Measurements from ENCODE around the gene CCDC141.

The CCDC141 gene

DNA sequence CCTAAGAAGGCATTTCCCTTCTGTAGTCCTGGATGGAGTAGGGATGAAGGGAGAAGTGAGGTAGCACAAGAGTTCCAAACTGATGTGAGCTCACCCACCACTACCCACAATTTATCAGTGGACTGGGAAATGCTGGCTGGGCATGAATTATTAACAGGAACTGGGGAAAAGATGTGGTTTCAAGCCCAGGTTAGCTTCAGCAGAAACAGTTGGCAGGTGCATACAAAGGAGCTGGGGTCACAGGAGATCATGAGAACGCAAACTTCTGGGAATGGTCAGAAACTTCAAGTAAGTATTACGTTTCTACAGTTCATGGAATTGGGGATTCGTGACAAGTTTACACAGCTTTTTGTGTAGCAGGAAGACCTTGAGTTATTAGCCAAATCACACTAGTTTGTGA, 5.4 kb downstream of the CCDC141 start:
- H3K4me3 ChIP-seq (ENCODE audit: low read length in 2 of 2), result peak overlapping the region in 1 of 2 donors; percentile 28
- no peaks in the 10 kb centered on the region for H3K4me1 ChIP-seq (ENCODE audit: control insufficient read depth in 2 of 2, insufficient read depth in 2 of 2, low read length in 2 of 2)
- no peaks in the 10 kb centered on the region for H3K36me3 ChIP-seq (ENCODE audit: control insufficient read depth in 2 of 2, insufficient read depth in 2 of 2, low read length in 2 of 2)
- no peak overlapping the region for H3K27ac ChIP-seq (ENCODE audit: low read depth in 2 of 2, low read length in 2 of 2)
- no peak overlapping the region for H3K9ac ChIP-seq (ENCODE audit: low read depth in 1 of 2, low read length in 2 of 2)
- no peaks in the 10 kb centered on the region for H3K9me3 ChIP-seq (ENCODE audit: control insufficient read depth in 2 of 2, low read length in 2 of 2)
- H3K27me3 ChIP-seq (ENCODE audit: control insufficient read depth in 2 of 2, insufficient read depth in 2 of 2, low read length in 2 of 2), result no peaks in the 10 kb centered on the region

DNA sequence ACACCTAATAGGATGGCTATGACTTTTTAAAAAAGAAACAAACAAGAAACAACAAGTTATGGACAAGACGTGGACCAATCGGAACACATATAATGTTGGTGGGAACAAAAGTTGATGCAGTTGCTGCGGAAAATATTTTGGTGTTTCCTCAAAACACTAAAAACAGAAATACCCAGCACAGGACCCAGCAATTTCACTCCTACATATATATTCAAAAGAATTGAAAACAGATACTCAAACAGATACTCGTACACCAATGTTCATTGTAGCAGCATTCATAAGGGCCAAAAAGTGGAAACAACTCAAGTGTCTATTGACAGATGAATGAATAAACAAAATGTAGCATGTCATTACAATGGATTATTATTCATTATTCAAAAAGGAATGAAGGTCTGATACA, 12.1 kb downstream of the CCDC141 start:
- no peak overlapping the region for H3K27ac ChIP-seq (ENCODE audit: low read depth in 2 of 2, low read length in 2 of 2)
- no peaks in the 10 kb centered on the region for H3K27me3 ChIP-seq (ENCODE audit: control insufficient read depth in 2 of 2, insufficient read depth in 2 of 2, low read length in 2 of 2)
- no peaks in the 10 kb centered on the region for H3K36me3 ChIP-seq (ENCODE audit: control insufficient read depth in 2 of 2, insufficient read depth in 2 of 2, low read length in 2 of 2)
- H3K4me1 ChIP-seq (ENCODE audit: control insufficient read depth in 2 of 2, insufficient read depth in 2 of 2, low read length in 2 of 2), result no peaks in the 10 kb centered on the region
- no peak overlapping the region for H3K4me3 ChIP-seq (ENCODE audit: low read length in 2 of 2)
- no peaks in the 10 kb centered on the region for H3K9me3 ChIP-seq (ENCODE audit: control insufficient read depth in 2 of 2, low read length in 2 of 2)
- no peak overlapping the region for H3K9ac ChIP-seq (ENCODE audit: low read depth in 1 of 2, low read length in 2 of 2)

DNA sequence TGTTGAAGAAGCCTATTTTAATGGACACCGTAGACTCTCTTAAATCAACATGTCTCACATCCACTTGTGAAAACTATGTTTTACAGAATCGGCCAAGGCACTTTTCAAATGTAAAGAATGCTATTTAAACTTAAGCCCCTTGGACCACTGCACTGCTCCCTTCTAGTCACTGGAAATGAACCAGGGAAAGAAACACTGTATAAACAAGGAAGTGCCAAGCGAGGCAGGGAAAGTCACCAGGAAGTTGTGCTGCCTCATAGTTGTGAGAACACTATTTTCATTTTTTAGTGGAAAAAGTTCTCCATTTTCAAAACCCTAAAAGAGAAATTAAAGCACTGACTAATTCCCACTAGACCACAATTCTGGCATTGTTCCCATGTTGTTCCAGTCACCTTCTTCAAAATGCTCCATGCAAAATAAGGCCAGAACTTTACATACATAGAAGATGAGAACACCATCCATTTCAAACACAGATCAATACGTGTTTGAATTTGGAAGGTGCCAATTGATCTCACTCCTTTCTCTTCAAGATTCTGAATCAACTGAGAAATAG, 13.5 kb downstream of the CCDC141 start:
- Histone ChIP-seq H3K9me3 (ENCODE audit: control insufficient read depth in 2 of 2, low read length in 2 of 2) (no peaks in the 10 kb centered on the region), H3K27me3 (ENCODE audit: control insufficient read depth in 2 of 2, insufficient read depth in 2 of 2, low read length in 2 of 2) (no peaks in the 10 kb centered on the region), H3K4me1 (ENCODE audit: control insufficient read depth in 2 of 2, insufficient read depth in 2 of 2, low read length in 2 of 2) (no peaks in the 10 kb centered on the region), H3K4me3 (ENCODE audit: low read length in 2 of 2) (no peak overlapping the region), H3K9ac (ENCODE audit: low read depth in 1 of 2, low read length in 2 of 2) (no peak overlapping the region), H3K27ac (ENCODE audit: low read depth in 2 of 2, low read length in 2 of 2) (no peak overlapping the region), H3K36me3 (ENCODE audit: control insufficient read depth in 2 of 2, insufficient read depth in 2 of 2, low read length in 2 of 2) (no peaks in the 10 kb centered on the region)

DNA sequence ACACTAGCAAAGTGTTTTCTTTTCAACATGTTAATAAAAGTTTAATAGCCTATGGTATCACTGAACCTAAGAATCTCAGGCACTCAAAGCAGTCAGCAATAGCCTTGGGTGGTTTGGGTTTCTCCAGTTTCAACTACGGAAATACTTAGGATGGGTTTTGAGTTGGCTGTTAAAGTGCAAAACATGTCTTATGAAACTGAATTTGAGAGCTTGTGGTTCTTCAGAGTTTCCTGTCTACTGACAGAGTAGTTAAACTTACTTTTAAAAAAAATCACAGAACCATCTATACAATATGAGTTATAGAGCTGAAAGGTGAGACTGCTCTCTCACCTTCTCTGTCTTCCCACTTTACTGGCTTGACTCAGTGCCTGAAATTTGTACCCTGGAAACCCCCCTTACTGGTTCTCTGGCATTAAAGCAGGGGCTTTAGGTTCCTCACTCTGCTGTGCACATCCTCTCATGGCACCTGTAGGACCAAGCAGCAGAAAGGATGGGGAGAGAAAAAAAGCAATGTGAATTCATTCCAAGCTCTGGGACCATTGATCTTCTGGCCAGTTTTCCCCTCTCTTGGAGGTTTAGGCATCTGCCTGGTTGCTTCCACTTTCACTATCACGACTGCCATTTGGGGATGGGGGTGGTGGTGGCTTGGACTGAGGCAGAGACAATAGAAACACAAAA, 18.1 kb downstream of the CCDC141 start:
- Histone ChIP-seq H3K4me1 (ENCODE audit: control insufficient read depth in 2 of 2, insufficient read depth in 2 of 2, low read length in 2 of 2) (no peaks in the 10 kb centered on the region), H3K27ac (ENCODE audit: low read depth in 2 of 2, low read length in 2 of 2) (peak overlapping the region in 1 of 2 donors; percentile 26), H3K27me3 (ENCODE audit: control insufficient read depth in 2 of 2, insufficient read depth in 2 of 2, low read length in 2 of 2) (no peaks in the 10 kb centered on the region), H3K36me3 (ENCODE audit: control insufficient read depth in 2 of 2, insufficient read depth in 2 of 2, low read length in 2 of 2) (no peaks in the 10 kb centered on the region), H3K9me3 (ENCODE audit: control insufficient read depth in 2 of 2, low read length in 2 of 2) (no peaks in the 10 kb centered on the region), H3K9ac (ENCODE audit: low read depth in 1 of 2, low read length in 2 of 2) (no peak overlapping the region), H3K4me3 (ENCODE audit: low read length in 2 of 2) (peak overlapping the region in 1 of 2 donors; percentile 39)

DNA sequence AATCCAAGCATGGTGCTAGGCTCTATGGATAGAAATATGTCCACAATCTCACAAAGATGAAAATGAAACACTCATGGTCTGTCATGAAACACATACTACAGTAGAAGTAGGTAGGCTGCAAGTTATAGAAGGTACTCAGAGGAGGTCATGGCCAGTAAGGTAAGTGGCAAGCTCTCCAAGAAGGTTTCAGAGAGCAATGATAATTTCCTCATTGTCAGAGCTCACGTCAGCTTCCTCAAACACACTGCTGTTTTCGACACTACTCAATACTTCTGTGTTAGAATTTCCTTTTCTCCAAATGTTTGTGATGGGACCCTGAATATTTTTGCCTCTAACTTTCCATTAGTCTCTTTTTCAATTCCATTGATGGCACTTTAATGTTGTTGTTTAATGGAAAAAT, 25.5 kb downstream of the CCDC141 start:
- no peaks in the 10 kb centered on the region for H3K27me3 ChIP-seq (ENCODE audit: control insufficient read depth in 2 of 2, insufficient read depth in 2 of 2, low read length in 2 of 2)
- H3K9me3 ChIP-seq (ENCODE audit: control insufficient read depth in 2 of 2, low read length in 2 of 2), result no peaks in the 10 kb centered on the region
- H3K36me3 ChIP-seq (ENCODE audit: control insufficient read depth in 2 of 2, insufficient read depth in 2 of 2, low read length in 2 of 2), result no peaks in the 10 kb centered on the region
- no peak overlapping the region for H3K4me3 ChIP-seq (ENCODE audit: low read length in 2 of 2)
- H3K27ac ChIP-seq (ENCODE audit: low read depth in 2 of 2, low read length in 2 of 2), result no peak overlapping the region
- no peak overlapping the region for H3K9ac ChIP-seq (ENCODE audit: low read depth in 1 of 2, low read length in 2 of 2)
- H3K4me1 ChIP-seq (ENCODE audit: control insufficient read depth in 2 of 2, insufficient read depth in 2 of 2, low read length in 2 of 2), result no peaks in the 10 kb centered on the region

DNA sequence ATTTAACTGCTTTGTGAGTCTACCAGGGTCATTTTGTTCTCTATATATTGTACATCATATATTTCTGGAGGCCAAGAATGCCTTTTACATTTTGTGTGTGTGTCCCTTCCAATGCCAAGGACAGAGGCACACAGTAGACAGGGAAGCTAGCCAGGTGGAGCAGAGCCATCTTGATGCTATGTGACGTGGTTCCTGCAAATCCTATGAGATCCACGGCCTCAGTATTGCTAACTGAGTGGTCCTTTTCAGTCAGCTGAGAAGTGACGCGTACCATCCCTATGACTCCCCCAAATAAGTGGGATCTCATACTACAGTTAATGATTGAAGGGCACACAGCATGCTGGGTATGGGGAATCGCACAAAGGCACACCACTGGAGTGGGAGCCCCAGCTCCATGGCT, 27.3 kb downstream of the CCDC141 start:
- H3K9ac ChIP-seq (ENCODE audit: low read depth in 1 of 2, low read length in 2 of 2), result no peak overlapping the region
- no peaks in the 10 kb centered on the region for H3K4me1 ChIP-seq (ENCODE audit: control insufficient read depth in 2 of 2, insufficient read depth in 2 of 2, low read length in 2 of 2)
- no peaks in the 10 kb centered on the region for H3K9me3 ChIP-seq (ENCODE audit: control insufficient read depth in 2 of 2, low read length in 2 of 2)
- H3K36me3 ChIP-seq (ENCODE audit: control insufficient read depth in 2 of 2, insufficient read depth in 2 of 2, low read length in 2 of 2), result no peaks in the 10 kb centered on the region
- no peak overlapping the region for H3K27ac ChIP-seq (ENCODE audit: low read depth in 2 of 2, low read length in 2 of 2)
- H3K4me3 ChIP-seq (ENCODE audit: low read length in 2 of 2), result no peak overlapping the region
- no peaks in the 10 kb centered on the region for H3K27me3 ChIP-seq (ENCODE audit: control insufficient read depth in 2 of 2, insufficient read depth in 2 of 2, low read length in 2 of 2)

DNA sequence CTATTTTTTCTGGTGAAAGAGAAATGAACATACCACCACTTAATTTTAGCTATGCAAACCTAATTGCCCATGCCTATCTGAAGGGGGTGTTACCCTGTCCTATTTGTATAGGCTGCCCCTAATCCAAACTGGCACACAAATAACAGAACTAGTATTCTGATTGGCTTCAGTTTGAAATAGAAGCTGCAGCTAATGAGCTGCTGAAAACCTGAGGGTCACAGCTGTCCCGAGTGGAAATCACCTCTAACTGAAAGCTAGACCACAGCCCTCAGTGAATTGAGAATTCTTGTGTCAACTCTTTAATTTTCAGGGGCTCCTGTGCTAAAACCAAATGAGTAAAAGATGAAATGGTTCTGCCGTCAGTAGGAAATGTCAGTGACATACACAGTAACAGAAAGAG, 28.7 kb downstream of the CCDC141 start:
- H3K27ac ChIP-seq (ENCODE audit: low read depth in 2 of 2, low read length in 2 of 2), result no peak overlapping the region

DNA sequence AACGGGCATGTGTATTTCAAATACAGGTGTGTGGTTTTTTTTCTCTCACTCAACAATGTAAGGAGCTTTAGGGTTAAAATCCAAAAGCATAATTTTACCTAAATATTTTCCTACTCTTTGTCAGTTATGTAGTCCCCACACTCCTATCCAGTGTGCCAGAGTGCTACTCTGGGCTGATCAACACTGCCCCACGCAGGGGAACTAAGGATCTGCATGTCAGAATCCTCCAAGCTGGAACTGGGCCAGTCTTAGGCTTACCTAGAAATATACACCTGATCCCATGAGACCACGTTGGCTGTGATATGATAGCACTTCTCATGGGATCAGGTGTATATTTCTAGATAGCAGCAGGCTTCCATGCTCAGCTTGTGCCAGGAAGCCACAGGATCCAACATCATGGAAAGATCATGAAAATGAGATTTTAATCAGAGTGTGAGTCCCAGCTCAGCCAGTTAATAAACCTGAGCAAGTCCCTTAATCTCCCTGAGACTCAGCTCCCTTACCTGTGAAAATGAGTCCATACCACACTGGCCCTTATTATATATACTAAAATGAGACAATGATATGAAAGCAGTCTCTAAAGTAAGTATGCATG, 29.7 kb downstream of the CCDC141 start:
- Histone ChIP-seq H3K9me3 (ENCODE audit: control insufficient read depth in 2 of 2, low read length in 2 of 2) (no peaks in the 10 kb centered on the region), H3K4me1 (ENCODE audit: control insufficient read depth in 2 of 2, insufficient read depth in 2 of 2, low read length in 2 of 2) (no peaks in the 10 kb centered on the region), H3K4me3 (ENCODE audit: low read length in 2 of 2) (no peak overlapping the region), H3K27me3 (ENCODE audit: control insufficient read depth in 2 of 2, insufficient read depth in 2 of 2, low read length in 2 of 2) (no peaks in the 10 kb centered on the region), H3K27ac (ENCODE audit: low read depth in 2 of 2, low read length in 2 of 2) (no peak overlapping the region), H3K9ac (ENCODE audit: low read depth in 1 of 2, low read length in 2 of 2) (no peak overlapping the region), H3K36me3 (ENCODE audit: control insufficient read depth in 2 of 2, insufficient read depth in 2 of 2, low read length in 2 of 2) (no peaks in the 10 kb centered on the region)

More for the DNA sequence above, 28.7 kb downstream of the CCDC141 start:
- H3K4me3 ChIP-seq (ENCODE audit: low read length in 2 of 2), result no peak overlapping the region
- H3K36me3 ChIP-seq (ENCODE audit: control insufficient read depth in 2 of 2, insufficient read depth in 2 of 2, low read length in 2 of 2), result no peaks in the 10 kb centered on the region
- H3K27me3 ChIP-seq (ENCODE audit: control insufficient read depth in 2 of 2, insufficient read depth in 2 of 2, low read length in 2 of 2), result no peaks in the 10 kb centered on the region
- H3K9me3 ChIP-seq (ENCODE audit: control insufficient read depth in 2 of 2, low read length in 2 of 2), result no peaks in the 10 kb centered on the region
- no peak overlapping the region for H3K9ac ChIP-seq (ENCODE audit: low read depth in 1 of 2, low read length in 2 of 2)
- H3K4me1 ChIP-seq (ENCODE audit: control insufficient read depth in 2 of 2, insufficient read depth in 2 of 2, low read length in 2 of 2), result no peaks in the 10 kb centered on the region

DNA sequence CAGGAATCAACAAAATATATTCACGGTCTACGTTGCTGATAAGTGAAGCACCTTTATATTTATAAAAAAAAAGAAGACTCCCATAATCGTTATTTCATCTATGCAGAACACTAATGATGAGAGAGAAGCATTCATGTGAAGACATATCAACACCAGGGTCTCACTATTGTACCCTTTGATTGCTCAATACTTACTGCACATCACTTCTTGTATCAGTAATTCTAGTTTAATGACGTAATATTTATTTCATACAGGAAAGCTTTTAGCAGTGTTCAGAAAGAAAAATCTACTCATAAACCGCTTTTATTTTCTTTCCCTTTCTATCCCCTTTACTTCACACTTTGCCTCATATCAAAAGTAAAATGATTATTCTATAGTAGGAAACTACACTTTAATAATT, 30.7 kb downstream of the CCDC141 start:
- H3K36me3 ChIP-seq (ENCODE audit: control insufficient read depth in 2 of 2, insufficient read depth in 2 of 2, low read length in 2 of 2), result no peaks in the 10 kb centered on the region
- no peaks in the 10 kb centered on the region for H3K4me1 ChIP-seq (ENCODE audit: control insufficient read depth in 2 of 2, insufficient read depth in 2 of 2, low read length in 2 of 2)
- H3K9ac ChIP-seq (ENCODE audit: low read depth in 1 of 2, low read length in 2 of 2), result no peak overlapping the region
- H3K4me3 ChIP-seq (ENCODE audit: low read length in 2 of 2), result no peak overlapping the region
- H3K27me3 ChIP-seq (ENCODE audit: control insufficient read depth in 2 of 2, insufficient read depth in 2 of 2, low read length in 2 of 2), result no peaks in the 10 kb centered on the region
- H3K27ac ChIP-seq (ENCODE audit: low read depth in 2 of 2, low read length in 2 of 2), result no peak overlapping the region
- no peaks in the 10 kb centered on the region for H3K9me3 ChIP-seq (ENCODE audit: control insufficient read depth in 2 of 2, low read length in 2 of 2)

DNA sequence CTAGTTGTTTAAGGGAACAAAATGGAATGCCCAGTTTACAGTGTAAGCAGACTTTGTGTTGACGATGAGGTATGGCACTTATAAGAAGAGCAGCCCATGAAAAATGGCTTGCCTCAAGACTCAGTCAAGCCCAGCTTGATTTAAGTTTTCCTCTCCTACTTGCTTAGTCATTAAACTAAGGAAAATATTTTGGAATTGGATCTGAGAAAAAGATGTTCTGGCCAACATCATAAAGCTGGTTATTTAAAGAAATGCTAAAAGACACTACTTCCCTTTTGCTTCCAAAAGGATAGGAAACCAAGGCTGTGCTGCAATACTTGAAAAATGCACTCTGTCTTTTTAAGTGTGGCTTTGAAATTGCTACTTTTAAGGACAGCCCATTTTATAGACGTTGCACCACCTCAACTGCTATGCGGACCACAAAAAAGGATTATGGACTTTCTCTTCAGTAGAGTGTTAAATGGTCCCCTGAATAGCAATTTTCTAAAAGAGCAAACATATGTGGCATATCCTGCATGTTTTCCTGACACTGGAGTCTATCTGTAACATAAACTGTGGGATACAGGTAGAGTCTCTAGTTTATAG, 32.1 kb downstream of the CCDC141 start:
- no peak overlapping the region for H3K9ac ChIP-seq (ENCODE audit: low read depth in 1 of 2, low read length in 2 of 2)
- H3K36me3 ChIP-seq (ENCODE audit: control insufficient read depth in 2 of 2, insufficient read depth in 2 of 2, low read length in 2 of 2), result no peaks in the 10 kb centered on the region
- no peaks in the 10 kb centered on the region for H3K9me3 ChIP-seq (ENCODE audit: control insufficient read depth in 2 of 2, low read length in 2 of 2)
- H3K4me1 ChIP-seq (ENCODE audit: control insufficient read depth in 2 of 2, insufficient read depth in 2 of 2, low read length in 2 of 2), result no peaks in the 10 kb centered on the region
- no peak overlapping the region for H3K4me3 ChIP-seq (ENCODE audit: low read length in 2 of 2)
- H3K27me3 ChIP-seq (ENCODE audit: control insufficient read depth in 2 of 2, insufficient read depth in 2 of 2, low read length in 2 of 2), result no peaks in the 10 kb centered on the region
- no peak overlapping the region for H3K27ac ChIP-seq (ENCODE audit: low read depth in 2 of 2, low read length in 2 of 2)
